IMR-90 (cell line): Measurements from ENCODE around the gene LYPD3. TPM values are rescaled to one million over a fixed set of nuclear protein-coding genes. Genes with fewer than 3 reads are reported as not detected.

ENCODE experiments used
- ATAC-seq: fragments of 200-7000 bp; cut with Tn5 transposase; 2 replicates; pipeline ENCODE4 v1.9.1; 2020; ENCODE audit warnings: low read depth, mild to moderate bottlenecking, moderate library complexity
- BruUV-seq: library from RNA; stranded (reverse); fragments of 400-500 nt; replicated peaks from 2 replicates; lab custom pipeline; 2021; lab: Mats Ljungman, UMichigan
- CTCF ChIA-PET: fragments of 300-600 bp; formaldehyde crosslinking; extraction: SDS; loops from one replicate; lab custom pipeline; 2021; ENCODE audit warnings: antibody characterized with exemption; lab: Yijun Ruan, JAX
- POLR2A ChIA-PET: fragments of 300-600 bp; sonication (Branson Sonifier 250); formaldehyde crosslinking; loops from one replicate; lab custom pipeline; 2022; ENCODE audit warnings: antibody characterized with exemption; ENCODE audit not compliant: unreplicated experiment; lab: Charles Lee
- DNase-seq: peaks from one replicate; pipeline ENCODE4 v3.0.0; 2013
- H2AFZ ChIP-seq: replicated peaks from 2 replicates; pipeline ENCODE3; 2013; ENCODE audit warnings: low read length, mild to moderate bottlenecking; ENCODE audit not compliant: poor library complexity
- H2AK5ac ChIP-seq: 2 replicates; pipeline ENCODE4 v1.6.1; 2013; ENCODE audit warnings: low read depth, low read length, inconsistent platforms
- H2AK9ac ChIP-seq: replicated peaks from 2 replicates; pipeline ENCODE3; 2013; ENCODE audit warnings: mild to moderate bottlenecking, low read depth, low read length, moderate library complexity; ENCODE audit not compliant: poor library complexity
- H2BK120ac ChIP-seq: 2 replicates; pipeline ENCODE4 v1.6.1; 2013; ENCODE audit warnings: low read depth, low read length, inconsistent platforms
- H2BK15ac ChIP-seq: 3 replicates; pipeline ENCODE4 v1.6.1; 2013; ENCODE audit warnings: low read depth, low read length, inconsistent platforms
- H2BK20ac ChIP-seq: 2 replicates; pipeline ENCODE4 v1.6.1; 2013; ENCODE audit warnings: low read depth, mild to moderate bottlenecking, inconsistent platforms, low read length, moderate library complexity
- H2BK5ac ChIP-seq: 2 replicates; pipeline ENCODE4 v1.6.1; 2013; ENCODE audit warnings: mild to moderate bottlenecking, low read depth, low read length, inconsistent platforms; ENCODE audit not compliant: poor library complexity, severe bottlenecking
- H3K14ac ChIP-seq: replicated peaks from 2 replicates; pipeline ENCODE4 v1.6.1; 2013; ENCODE audit warnings: low read depth, low read length, inconsistent platforms
- H3K18ac ChIP-seq: 2 replicates; pipeline ENCODE4 v1.6.1; 2013; ENCODE audit warnings: low read depth, low read length, control low read depth
- H3K23ac ChIP-seq: 2 replicates; pipeline ENCODE4 v1.6.1; 2013; ENCODE audit warnings: low read depth, low read length, inconsistent platforms
- H3K27ac ChIP-seq: 2 replicates; pipeline ENCODE4 v1.5.1; 2013; ENCODE audit warnings: mild to moderate bottlenecking, control low read depth, low read length; ENCODE audit not compliant: insufficient read depth
- H3K27me3 ChIP-seq: 2 replicates; pipeline ENCODE4 v1.6.1; 2013; ENCODE audit warnings: low read length; ENCODE audit not compliant: control insufficient read depth, insufficient read depth
- H3K36me3 ChIP-seq: 2 replicates; pipeline ENCODE4 v1.6.1; 2013; ENCODE audit warnings: low read length, mixed read lengths; ENCODE audit not compliant: control insufficient read depth, insufficient read depth
- H3K4ac ChIP-seq: 2 replicates; pipeline ENCODE4 v1.6.1; 2013; ENCODE audit warnings: low read depth, low read length, inconsistent platforms
- H3K4me1 ChIP-seq: 2 replicates; pipeline ENCODE4 v1.6.1; 2013; ENCODE audit warnings: low read length, mixed read lengths; ENCODE audit not compliant: control insufficient read depth, insufficient read depth
- H3K4me2 ChIP-seq: 2 replicates; pipeline ENCODE4 v1.6.1; 2013; ENCODE audit warnings: low read depth, mild to moderate bottlenecking, control low read depth, low read length, moderate library complexity
- H3K4me3 ChIP-seq: 2 replicates; pipeline ENCODE4 v1.5.1; 2013; ENCODE audit warnings: low read depth, mild to moderate bottlenecking, control low read depth, low read length, moderate library complexity; ENCODE audit not compliant: insufficient read depth
- H3K56ac ChIP-seq: 2 replicates; pipeline ENCODE4 v1.6.1; 2013; ENCODE audit warnings: low read length, inconsistent platforms; ENCODE audit not compliant: insufficient read depth; ENCODE audit errors: extremely low read depth
- H3K79me1 ChIP-seq, 2 experiments: 2 replicates each; pipeline ENCODE4 v1.6.1; 2013; ENCODE audit warnings: low read length in 2 of 2, inconsistent platforms in 1 of 2, low read depth in 1 of 2
- H3K9ac ChIP-seq: 2 replicates; pipeline ENCODE4 v1.6.1; 2013; ENCODE audit warnings: low read depth, low read length, control low read depth
- H3K9me1 ChIP-seq: 2 replicates; pipeline ENCODE4 v1.6.1; 2013; ENCODE audit warnings: low read length, inconsistent platforms; ENCODE audit not compliant: insufficient read depth
- H3K9me3 ChIP-seq: 2 replicates; pipeline ENCODE4 v1.6.1; 2013; ENCODE audit warnings: low read length; ENCODE audit not compliant: control insufficient read depth, insufficient read depth
- H4K20me1 ChIP-seq: 2 replicates; pipeline ENCODE4 v1.6.1; 2013; ENCODE audit warnings: low read length, inconsistent platforms; ENCODE audit not compliant: insufficient read depth
- H4K5ac ChIP-seq: 2 replicates; pipeline ENCODE4 v1.6.1; 2013; ENCODE audit warnings: mild to moderate bottlenecking, low read depth, low read length, control low read depth
- H4K8ac ChIP-seq, 2 experiments: 2 replicates each; pipeline ENCODE4 v1.6.1; 2013; ENCODE audit warnings: low read depth in 2 of 2, low read length in 2 of 2, control low read depth in 1 of 2, inconsistent platforms in 1 of 2
- H4K91ac ChIP-seq: 2 replicates; pipeline ENCODE4 v1.6.1; 2013; ENCODE audit warnings: low read depth, low read length, inconsistent platforms; ENCODE audit not compliant: insufficient read depth
- CHD1 ChIP-seq: IDR thresholded peaks from 2 replicates; pipeline ENCODE4 v1.6.1; 2012; ENCODE audit warnings: low read depth, low read length, improper control_type of control experiment
- FOS ChIP-seq: fragments of 150-350 bp; IDR thresholded peaks from 2 replicates; pipeline ENCODE4 v1.6.1; 2016; ENCODE audit warnings: low read depth, low read length
- MAFK ChIP-seq: IDR thresholded peaks from 2 replicates; pipeline ENCODE4 v1.6.1; 2012; ENCODE audit warnings: low read depth, low read length, improper control_type of control experiment
- NFE2L2 ChIP-seq: fragments of 150-350 bp; IDR thresholded peaks from 2 replicates; pipeline ENCODE4 v1.6.1; 2016; ENCODE audit warnings: low read depth, mild to moderate bottlenecking, low read length
- POLR2A ChIP-seq: IDR thresholded peaks from 2 replicates; pipeline ENCODE4 v1.6.1; 2012; ENCODE audit warnings: mild to moderate bottlenecking, low read depth, low read length
- RAD21 ChIP-seq: IDR thresholded peaks from 2 replicates; pipeline ENCODE4 v1.6.1; 2012; ENCODE audit warnings: low read length, improper control_type of control experiment
- RCOR1 ChIP-seq: IDR thresholded peaks from 2 replicates; pipeline ENCODE4 v1.6.1; 2012; ENCODE audit warnings: mild to moderate bottlenecking, low read length, improper control_type of control experiment; ENCODE audit not compliant: insufficient replicate concordance
- RFX5 ChIP-seq: IDR thresholded peaks from 2 replicates; pipeline ENCODE4 v1.8.0; 2012; ENCODE audit warnings: low read depth, mild to moderate bottlenecking, low read length, moderate library complexity
- WGBS, 2 experiments: methylation state at CpG; one replicate each; pipeline versions ENCODE4 v1.1.5 to v1.1.7; 2013; ENCODE audit warnings: missing lambda C conversion rate in 2 of 2; ENCODE audit not compliant: insufficient read length in 1 of 2; ENCODE audit errors: extremely low coverage in 2 of 2; 5-methylcytosine and 5-hydroxymethylcytosine counted together
- dilution Hi-C: fragments of 300-500 bp; cut with HindIII; formaldehyde crosslinking; loops from one replicate; pipeline ENCODE4 v1.14.3; 2018; ENCODE audit warnings: low sequenced_read_pairs; ENCODE audit not compliant: unreplicated experiment
- in situ Hi-C: fragments of 300-500 bp; cut with MboI; formaldehyde crosslinking; loops from 3 replicates; pipeline ENCODE4 v1.14.3; 2019; ENCODE audit warnings: low sequenced_read_pairs, inconsistent platforms, mixed read lengths
- intact Hi-C: fragments of 100-400 bp; cut with micrococcal nuclease; formaldehyde crosslinking; loops from 2 replicates; pipeline ENCODE4 v1.10.0; 2022
- polyA plus RNA-seq, 3 experiments: library from polyadenylated mRNA; depleted of rRNA; stranded (reverse); fragments of >200 nt; gene quantifications; 2 replicates each; pipeline ENCODE4 v1.2.3, GENCODE V29; 2012; ENCODE audit warnings: low replicate concordance in 1 of 3
- total RNA-seq: library from RNA; depleted of rRNA; stranded (reverse); fragments of >200 nt; gene quantifications from 2 replicates; pipeline ENCODE4 v1.2.3, GENCODE V29; 2012

LYPD3 gene
- total and polyA plus RNA-seq, 2 of the 4 experiments (the other 2 are of a cell fraction), result 0.18 to 1.1 TPM

- TF ChIP-seq FOS, result no peak
- no peak for TF ChIP-seq MAFK
- TF ChIP-seq RAD21, result no peak
- no peak for TF ChIP-seq POLR2A
- TF ChIP-seq CHD1, result no peak
- TF ChIP-seq RCOR1, result no peak
- TF ChIP-seq NFE2L2, result no peak
- TF ChIP-seq RFX5, result no peak
- peaks cover 3 to 14% of the 10 kb centered on the region in 2 experiments; a peak in 2 of 4 replicates for H3K79me1 ChIP-seq
- no peak overlapping the region for H3K9ac ChIP-seq
- DNase-seq, result no peak
- H3K4ac ChIP-seq, result no peak overlapping the region
- no peak overlapping the region for H3K4me2 ChIP-seq
- no peak overlapping the region for H3K4me3 ChIP-seq
- H2AK5ac ChIP-seq, result no peak overlapping the region
- H3K27me3 ChIP-seq, result no peaks in the 10 kb centered on the region
- no peak overlapping the region for H4K8ac ChIP-seq
- dilution Hi-C loops, result no loop called here
- intact Hi-C loops, result no loop called here
- H4K91ac ChIP-seq, result no peak overlapping the region
- no peak overlapping the region for H3K56ac ChIP-seq
- H2BK20ac ChIP-seq, result no peak overlapping the region
- no peak overlapping the region for H4K5ac ChIP-seq
- H3K9me1 ChIP-seq, result 0 out of 2 replicates have a peak, but pooled peaks cover 3% of the 10 kb centered on the region
- no peaks in the 10 kb centered on the region for H4K20me1 ChIP-seq
- no peak overlapping the region for H3K23ac ChIP-seq
- in situ Hi-C loops, result no loop called here
- H3K36me3 ChIP-seq, result peaks cover 20% of the 10 kb centered on the region
- no peak overlapping the region for H2BK15ac ChIP-seq
- no peak overlapping the region for H2AFZ ChIP-seq
- no peak overlapping the region for H3K14ac ChIP-seq
- ChIA-PET CTCF (no interaction called here), POLR2A (no interaction called here)
- ATAC-seq, result no peak
- no peak overlapping the region for H3K18ac ChIP-seq
- H2AK9ac ChIP-seq, result no peak overlapping the region
- no peak overlapping the region for H2BK120ac ChIP-seq
- no TSS peak for BruUV-seq
- no peak overlapping the region for H3K27ac ChIP-seq
- H3K4me1 ChIP-seq, result no peaks in the 10 kb centered on the region
- 90% methylated on average over 2 of the region's 9 CpGs; no CpG with 5 or more reads in 1 of the 2 experiments for WGBS, 2 experiments
- H3K9me3 ChIP-seq, result no peaks in the 10 kb centered on the region
- no peak overlapping the region for H2BK5ac ChIP-seq
These were observed 45.3 kb upstream of the LYPD3 start for GRCh38 chr19:43510713-43511112.
